H4 (cell line): ENCODE data around the gene UTP20. TPM values are rescaled to one million over a fixed set of nuclear protein-coding genes. Genes with fewer than 3 reads are reported as not detected.

Source experiments
- DNase-seq: peaks from one replicate; pipeline ENCODE4 v3.0.0-alpha.2; 2015; ENCODE audit warnings: low spot score
- total RNA-seq: library from RNA; depleted of rRNA; stranded (reverse); fragments of >200 nt; shearing (Covaris generic); gene quantifications from 2 replicates; pipeline ENCODE4 v1.2.3, GENCODE V29; 2014; rRNA removed

Gene UTP20
- 14.4 and 17.0 TPM in 2 replicates for total RNA-seq

DNA sequence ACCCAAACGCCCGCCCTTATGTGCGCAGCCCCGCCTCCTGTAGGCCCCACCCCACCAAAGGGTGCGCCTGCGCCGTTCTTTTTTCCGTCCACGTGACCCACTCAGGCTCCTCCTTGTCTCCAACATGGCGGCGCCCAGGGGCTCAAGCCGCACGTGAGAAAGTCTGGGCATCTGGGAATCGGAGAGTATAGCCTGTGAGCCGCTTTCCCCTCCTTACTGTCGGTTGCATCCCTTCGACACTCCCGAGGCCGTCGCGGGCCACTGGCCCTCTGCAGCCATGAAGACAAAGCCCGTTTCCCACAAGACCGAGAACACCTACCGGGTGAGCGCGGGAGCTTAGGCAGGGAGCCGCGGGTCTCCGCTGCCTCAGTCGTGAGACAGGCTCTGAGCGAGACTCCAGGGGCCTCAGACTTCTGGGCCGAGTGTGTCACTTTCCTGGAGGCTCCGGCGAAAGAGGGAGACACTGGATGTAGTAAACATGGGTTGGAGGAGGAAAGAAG, at the start of gene UTP20:
Gene UTP20, plus strand, starts transcription at position 100 of the 500 bp plus-strand sequence. Its CDS starts 178 bp downstream, at position 278.
- DNase-seq = peak; percentile 72

- DNase-seq = peak; percentile 22
These were observed 49.4 kb upstream of the UTP20 start for GRCh38 chr12:101230547-101230946.

DNA sequence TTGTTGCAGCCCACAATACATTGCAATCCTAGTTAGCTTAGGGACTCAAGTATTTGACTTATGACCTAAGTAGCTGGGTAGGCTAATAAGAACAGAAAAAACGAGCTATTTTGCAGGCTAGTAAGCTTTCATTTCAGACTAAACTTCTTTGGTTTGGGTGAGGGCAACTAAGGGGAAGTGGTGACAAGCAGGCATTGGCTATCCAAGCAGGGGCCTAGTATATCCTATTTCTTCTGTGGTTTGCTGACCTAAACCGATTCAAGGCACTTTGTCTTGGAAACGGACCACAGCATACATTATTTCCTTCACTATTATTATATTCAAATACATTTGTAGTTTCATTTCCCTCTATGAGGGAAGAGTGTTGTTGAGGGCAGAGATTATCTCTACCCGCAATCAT, 48.3 kb upstream of the UTP20 start:
- no peak for DNase-seq

- no peak for DNase-seq
These were observed 44.2 kb upstream of the UTP20 start for GRCh38 chr12:101235686-101236085.

GRCh38 chr12:101238306-101238705, 41.6 kb upstream of the UTP20 start:
- DNase-seq = no peak

- no peak for DNase-seq
These were observed 41.0 kb upstream of the UTP20 start for GRCh38 chr12:101238800-101239329.

GRCh38 chr12:101243074-101243473, 36.8 kb upstream of the UTP20 start:
- no peak for DNase-seq

GRCh38 chr12:101243616-101244015, 36.3 kb upstream of the UTP20 start:
- no peak for DNase-seq

DNA sequence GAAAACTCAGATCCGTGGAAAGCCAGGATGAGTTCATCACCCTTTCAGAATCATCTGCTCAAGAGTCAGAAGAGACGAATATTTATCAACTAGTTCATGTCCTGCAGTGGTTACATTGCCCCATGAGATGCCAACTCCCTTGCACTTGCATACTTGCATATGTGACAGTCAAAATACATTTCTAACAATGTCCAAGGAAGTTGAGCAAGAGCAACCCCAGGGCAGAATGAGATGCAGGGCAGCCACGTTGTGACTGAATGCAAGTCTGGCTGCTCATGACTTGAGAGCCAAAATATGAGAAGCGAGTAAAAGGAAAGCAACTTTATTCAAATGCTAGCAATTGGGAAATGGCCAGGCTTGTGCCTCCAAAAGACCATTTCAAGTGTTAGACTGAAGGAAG, 23.6 kb upstream of the UTP20 start:
- DNase-seq = no peak

- DNase-seq = no peak
These were observed 22.5 kb upstream of the UTP20 start for GRCh38 chr12:101257357-101257756.

- DNase-seq = no peak
These were observed 12.8 kb upstream of the UTP20 start for GRCh38 chr12:101267111-101267510.

DNA sequence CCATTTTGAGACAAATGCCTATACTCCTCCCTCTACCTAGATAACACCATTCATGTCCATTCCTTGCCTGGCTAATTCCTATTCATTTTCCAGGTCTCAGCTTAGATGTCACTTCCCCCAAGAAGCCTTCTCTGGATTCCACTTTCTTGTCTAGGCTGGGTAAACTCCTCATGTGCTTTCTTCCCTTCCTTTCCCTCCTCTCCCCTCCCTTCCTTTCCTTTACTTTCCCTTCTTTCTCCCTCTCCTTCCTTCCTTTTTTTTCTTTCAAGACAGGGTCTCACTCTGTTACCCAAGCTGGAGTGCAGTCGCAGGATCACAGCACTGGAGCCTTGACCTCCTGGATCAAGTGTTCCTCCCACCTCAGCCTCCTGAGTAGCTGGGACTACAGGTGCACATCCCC, 3.5 kb upstream of the UTP20 start:
- no peak for DNase-seq

GRCh38 chr12:101277443-101277842, 2.5 kb upstream of the UTP20 start:
- no peak for DNase-seq

DNA sequence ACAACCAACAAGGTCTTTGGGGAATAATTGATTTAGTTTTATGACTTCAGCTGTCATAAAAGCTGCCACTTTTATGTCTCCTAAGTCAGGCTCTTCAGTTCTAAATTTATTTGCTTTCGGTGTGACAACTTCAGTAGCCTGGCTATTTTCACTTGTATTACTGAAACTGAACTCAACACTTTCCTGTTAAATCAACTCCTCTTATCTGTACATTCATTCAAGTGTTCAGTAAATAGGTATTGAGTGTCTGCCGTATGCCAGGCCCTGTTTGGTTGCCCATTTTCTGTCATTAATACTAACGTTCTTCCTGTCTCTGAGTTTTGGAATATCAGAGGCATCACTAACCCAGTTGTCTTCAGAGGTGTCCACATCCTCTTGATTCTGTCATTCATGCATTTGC, 7.5 kb downstream of the UTP20 start:
- DNase-seq = no peak

GRCh38 chr12:101297661-101298060, 17.8 kb downstream of the UTP20 start:
- DNase-seq = no peak

DNA sequence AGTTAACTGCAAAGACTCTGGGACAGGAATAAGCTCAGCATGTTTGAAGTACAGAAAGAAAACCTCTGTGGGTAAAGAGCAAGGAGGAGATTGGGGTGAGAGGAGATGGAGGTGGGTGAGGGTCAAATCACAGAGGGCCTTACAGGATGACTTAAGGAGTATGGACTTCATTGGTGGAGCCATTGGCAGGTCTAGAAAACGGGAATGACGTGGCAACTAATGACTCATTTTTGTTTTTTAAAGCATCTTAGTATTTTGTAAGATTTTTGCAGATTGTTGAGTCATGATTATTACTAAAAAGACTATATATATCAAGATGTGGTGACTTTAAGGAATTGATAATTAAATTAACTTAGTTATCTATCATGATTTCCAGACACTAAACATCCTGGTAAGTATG, 18.5 kb downstream of the UTP20 start:
- peak; percentile 42 for DNase-seq

DNA sequence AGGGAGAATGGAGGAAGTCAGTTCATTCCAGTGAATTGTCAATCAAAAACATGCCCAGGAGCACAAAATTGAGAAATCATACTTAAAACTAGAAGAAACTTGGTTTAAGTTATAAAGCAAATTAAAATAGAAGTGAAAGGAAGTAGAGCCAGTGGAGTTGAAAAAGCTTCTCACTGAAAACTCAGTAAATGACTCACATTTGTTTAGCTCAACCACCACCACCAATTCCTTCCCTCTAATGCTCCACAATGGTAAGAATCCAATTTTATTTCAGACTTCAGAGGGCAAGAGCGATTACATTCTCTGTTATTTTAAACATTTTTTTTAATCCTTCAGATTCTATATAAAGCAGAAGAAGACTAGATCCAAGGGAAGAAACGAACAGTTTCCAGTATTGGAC, 19.4 kb downstream of the UTP20 start:
- no peak for DNase-seq

GRCh38 chr12:101299931-101300330, 20.0 kb downstream of the UTP20 start:
- DNase-seq = no peak

GRCh38 chr12:101302741-101303140, 22.8 kb downstream of the UTP20 start:
- DNase-seq = no peak

DNA sequence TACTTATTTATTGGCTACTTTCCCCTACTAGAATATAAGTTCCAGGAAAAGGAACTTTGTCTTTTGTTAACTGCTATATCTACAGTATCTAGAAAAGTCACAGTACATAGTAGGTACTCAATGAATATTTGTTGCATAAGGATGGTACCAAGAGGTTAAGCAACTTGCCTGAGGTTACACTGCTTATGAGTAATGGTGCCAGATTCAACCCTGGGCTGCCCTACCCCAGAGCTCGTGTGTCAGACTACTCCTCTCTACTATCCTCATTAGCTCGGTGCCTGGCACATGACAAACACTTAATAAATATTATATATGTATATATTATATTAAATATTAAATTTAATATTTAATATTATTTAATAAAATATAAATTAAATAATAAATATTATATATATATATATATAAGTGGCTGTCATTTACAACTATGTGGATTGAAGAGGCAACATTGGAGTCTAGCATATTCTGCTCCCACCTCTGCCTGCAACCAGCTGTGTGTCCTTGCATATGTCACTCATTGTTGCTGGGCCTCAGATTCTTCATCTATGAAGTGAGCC, 25.4 kb downstream of the UTP20 start:
- DNase-seq = no peak

GRCh38 chr12:101305794-101306193, 25.9 kb downstream of the UTP20 start:
- no peak for DNase-seq

DNA sequence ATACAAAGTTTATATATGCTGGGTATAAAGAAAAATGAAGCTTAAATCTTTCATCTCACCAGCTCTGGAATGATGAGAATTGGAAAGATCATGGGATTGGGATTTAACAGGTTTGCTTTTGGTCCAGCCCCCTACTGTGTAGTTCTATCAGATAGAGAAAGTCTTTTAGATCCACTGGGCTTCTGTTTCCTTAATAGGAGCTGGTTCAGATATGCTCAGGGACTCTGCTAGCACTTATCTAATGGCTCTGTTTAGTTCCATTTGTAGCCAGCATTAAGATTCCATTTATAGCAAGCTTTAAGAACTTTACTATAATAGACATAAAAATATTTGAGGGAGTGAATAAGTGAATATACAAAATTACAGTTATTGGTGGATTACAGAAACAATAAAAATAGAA, 42.6 kb downstream of the UTP20 start:
- DNase-seq = no peak

DNA sequence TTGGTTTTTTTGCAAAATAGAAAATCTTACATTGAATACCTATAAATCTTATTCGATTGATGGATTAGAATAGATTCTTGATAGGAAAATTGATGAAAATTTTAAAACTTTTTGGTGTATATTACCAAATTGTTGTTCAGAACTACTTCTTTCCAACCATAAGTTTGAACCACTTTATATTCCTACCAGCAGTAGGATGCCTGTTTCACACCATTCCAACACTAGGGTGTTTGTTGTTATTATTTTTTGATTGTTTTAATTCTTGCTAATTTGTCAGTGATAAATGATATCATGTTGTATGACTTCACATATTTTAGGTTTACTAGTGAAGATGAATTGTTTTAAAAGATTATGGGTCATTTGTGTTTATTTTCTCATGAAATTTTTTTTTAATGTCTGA, 43.4 kb downstream of the UTP20 start:
- no peak for DNase-seq

DNA sequence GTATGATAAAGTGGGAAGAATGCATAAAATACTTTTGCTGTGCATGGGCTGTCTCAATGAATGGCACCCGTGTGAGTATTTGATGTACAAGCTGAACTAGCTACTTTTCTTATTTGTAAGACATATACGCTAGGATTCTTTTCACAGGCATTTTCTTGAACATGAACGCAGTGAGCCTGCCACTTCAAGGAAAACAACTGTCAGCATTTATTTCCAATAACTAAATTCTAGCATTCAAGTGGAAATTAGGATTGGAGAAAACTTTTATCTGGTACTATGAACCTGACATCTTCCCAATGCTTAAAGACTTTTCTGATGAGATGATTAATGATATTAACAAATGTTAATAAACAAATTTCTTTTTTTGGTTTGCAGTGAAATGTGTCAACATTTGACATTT, 45.7 kb downstream of the UTP20 start:
- no peak for DNase-seq
